ENCODE data around the gene SACM1L.
"Not testable (repeated sequence)": the region's sequence is repeated elsewhere in the genome, so short reads cannot be mapped to it uniquely, and the experiment has no call there.

The SACM1L gene

GRCh38 chr3:45670436-45670835 lies 18.8 kb upstream of the SACM1L start:
- DNase-seq = no peak

GRCh38 chr3:45670991-45671390 lies 18.2 kb upstream of the SACM1L start:
- DNase-seq = no peak

GRCh38 chr3:45673273-45673672 lies 15.9 kb upstream of the SACM1L start:
- DNase-seq = no peak

GRCh38 chr3:45676325-45677032 lies 12.7 kb upstream of the SACM1L start:
- DNase-seq = no peak

- no peak for DNase-seq
Measured at GRCh38 chr3:45677033-45677446, 12.2 kb upstream of the SACM1L start.

GRCh38 chr3:45677841-45678240 lies 11.4 kb upstream of the SACM1L start:
- DNase-seq = no peak

- DNase-seq = no peak
Measured at GRCh38 chr3:45679805-45680204, 9.4 kb upstream of the SACM1L start.

GRCh38 chr3:45681221-45681620 lies 8.0 kb upstream of the SACM1L start:
- no peak for DNase-seq

- no peak for DNase-seq
Measured at GRCh38 chr3:45681846-45682245, 7.3 kb upstream of the SACM1L start.

GRCh38 chr3:45682311-45682710 lies 6.9 kb upstream of the SACM1L start:
- no peak for DNase-seq

GRCh38 chr3:45682786-45683185 lies 6.4 kb upstream of the SACM1L start:
- DNase-seq = no peak

GRCh38 chr3:45683417-45684326 lies 5.5 kb upstream of the SACM1L start:
- DNase-seq = no peak

- no peak for DNase-seq
Measured at GRCh38 chr3:45684327-45684892, 4.8 kb upstream of the SACM1L start.

GRCh38 chr3:45685722-45686121 lies 3.5 kb upstream of the SACM1L start:
- DNase-seq = not testable (repeated sequence)

- no peak for DNase-seq
Measured at GRCh38 chr3:45686850-45687249, 2.3 kb upstream of the SACM1L start.

GRCh38 chr3:45687828-45688193 lies 1.4 kb upstream of the SACM1L start:
- no peak for DNase-seq

GRCh38 chr3:45688194-45688881 lies 858 bp upstream of the SACM1L start:
- peak; percentile 90 for DNase-seq

- no peak for DNase-seq
Measured at GRCh38 chr3:45689787-45690145, 570 bp downstream of the SACM1L start.

- peak; percentile 27 for DNase-seq
Measured at GRCh38 chr3:45690336-45691035, 1.3 kb downstream of the SACM1L start.

- no peak for DNase-seq
Measured at GRCh38 chr3:45691842-45692241, 2.6 kb downstream of the SACM1L start.

GRCh38 chr3:45692866-45693265 lies 3.7 kb downstream of the SACM1L start:
- DNase-seq = no peak

- DNase-seq = no peak
Measured at GRCh38 chr3:45693941-45694521, 4.8 kb downstream of the SACM1L start.

Measured in retina (tissue), 1 donor.